Adrenal gland (tissue), 12 donors: ENCODE measurements around the gene METTL15. TPM values are rescaled to one million over a fixed set of nuclear protein-coding genes. Genes with fewer than 3 reads are reported as not detected.
"Not testable (repeated sequence)": the region's sequence is repeated elsewhere in the genome, so short reads cannot be mapped to it uniquely, and the experiment has no call there.

Experiments used
- DNase-seq, 7 donors: peaks; one replicate each; pipeline ENCODE4 v3.0.0-alpha.2; 2019 to 2020
- H3K27ac ChIP-seq, 5 donors: fragments of 200-600 bp; sonication (generic) in 4 of 5; 1 replicate in 3 of 5; 2 replicates in 2 of 5; pipeline versions ENCODE4 v1.5.1 to v1.8.0; 2016 to 2020; ENCODE audit warnings: mild to moderate bottlenecking in 1 of 5
- H3K27me3 ChIP-seq: fragments of 200-600 bp; 2 replicates; pipeline ENCODE4 v1.8.0; 2021
- H3K36me3 ChIP-seq, 2 donors: fragments of 200-600 bp; replicated peaks in 1 of 2; 1 replicate in 1 of 2; 2 replicates in 1 of 2; pipeline versions ENCODE4 v1.5.1 to v1.8.0; 2018 to 2022
- H3K4me1 ChIP-seq, 2 donors: fragments of 200-600 bp; replicated peaks in 1 of 2; 1 replicate in 1 of 2; 2 replicates in 1 of 2; pipeline versions ENCODE4 v1.5.1 to v1.8.0; 2018 to 2021
- H3K4me3 ChIP-seq, 4 donors: fragments of 200-600 bp; sonication (generic) in 3 of 4; one replicate each; pipeline ENCODE4 v1.5.1; 2016 to 2018
- H3K9me3 ChIP-seq, 3 donors: fragments of 200-600 bp; sonication (generic) in 1 of 3; replicated peaks in 1 of 3; 1 replicate in 2 of 3; 2 replicates in 1 of 3; pipeline versions ENCODE4 v1.5.1 to v1.8.0; 2016 to 2021
- CTCF ChIP-seq, 6 experiments: fragments of 450-650 bp in 4 of 6; fragments of 200-600 bp in 2 of 6; sonication (generic) in 1 of 6; IDR thresholded peaks; 1 replicate in 5 of 6; 2 replicates in 1 of 6; pipeline versions ENCODE4 v1.5.1 to v1.8.0; 2016 to 2021; ENCODE audit warnings: antibody characterized with exemption in 6 of 6, mild to moderate bottlenecking in 2 of 6, moderate library complexity in 1 of 6
- POLR2A ChIP-seq, 2 donors: fragments of 450-650 bp; IDR thresholded peaks; one replicate each; pipeline ENCODE4 v1.6.1; 2017; ENCODE audit warnings: antibody characterized with exemption in 2 of 2, mild to moderate bottlenecking in 2 of 2, moderate library complexity in 1 of 2
- WGBS, 4 donors: extraction: QIAGEN DNeasy Blood & Tissue Kit in 2 of 4; methylation state at CpG; one replicate each; pipeline versions ENCODE4 v1.1.5 to v1.1.7; 2013 to 2017; 5-methylcytosine and 5-hydroxymethylcytosine counted together
- intact Hi-C, 2 donors: fragments of 100-400 bp; cut with DNase I; formaldehyde crosslinking; loops; one replicate each; pipeline versions ENCODE4 v1.14.1 to v1.15.0; 2022 to 2023
- polyA plus RNA-seq, 3 donors: library from polyadenylated mRNA; stranded (reverse); fragments of 200-250 nt in 2 of 3; fragments of 350-450 nt in 1 of 3; fragmentation: Illumina TruSeq in 1 of 3; extraction: RNeasy Lipid Tissue Mini Kit (QIAGEN cat#74804) in 1 of 3; gene quantifications; one replicate each; pipeline ENCODE4 v1.2.3, GENCODE V29; 2013 to 2014
- total RNA-seq, 9 donors: library from RNA; depleted of rRNA in 4 of 9; stranded (reverse); fragments of >200 nt in 4 of 9; fragments of 120-200 nt in 1 of 9; fragmentation: NEBNext Ultra II Directional in 1 of 9; extraction: Animal tissue kit (Norgen Biotek cat#: 25700) in 1 of 9; gene quantifications; one replicate each; pipeline versions ENCODE4 v1.1.0 to v1.2.4, GENCODE V29; 2013 to 2023
- donor health status: healthy with polysubstance abuse.
- donor health status: Bipolar disorder and iron deficiency.
- donor health status: DM: yes; HTN: yes; CAD: no.
- donor health status: DM: no; HTN: no; CAD: no.
- donor health status: DM: no; HTN: no; CAD: no.
- donor health status: DM: yes; HTN: yes; CAD: no.

The METTL15 gene
- total and polyA plus RNA-seq, 12 donors: 7.4 to 45.5 (median 17.3) TPM

- no peak for DNase-seq
- intact Hi-C loops: no loop called here
- TF ChIP-seq CTCF (IDR thresholded peaks at IDR 0.05) (no peak), POLR2A (IDR thresholded peaks at IDR 0.05) (no peak)
- Histone ChIP-seq H3K4me1 (no peaks in the 10 kb centered on the region), H3K36me3 (no peaks in the 10 kb centered on the region), H3K4me3 (no peak overlapping the region), H3K27ac (no peak overlapping the region), H3K27me3 (no peaks in the 10 kb centered on the region), H3K9me3 (no peaks in the 10 kb centered on the region)
- WGBS, 4 donors: 95 to 98% (median 96%) methylated on average over 3 of the region's 3 CpGs
Measured at GRCh38 chr11:28077521-28077920, 30.7 kb upstream of the METTL15 start.

GRCh38 chr11:28083118-28083517 lies 25.1 kb upstream of the METTL15 start:
- no peaks in the 10 kb centered on the region for H3K4me1 ChIP-seq
- H3K4me3 ChIP-seq: no peak overlapping the region
- intact Hi-C loops: no loop called here
- H3K9me3 ChIP-seq: no peaks in the 10 kb centered on the region
- no peak for DNase-seq
- TF ChIP-seq POLR2A (IDR thresholded peaks at IDR 0.05): no peak
- no peak for TF ChIP-seq CTCF (IDR thresholded peaks at IDR 0.05)
- no peaks in the 10 kb centered on the region for H3K36me3 ChIP-seq
- WGBS, 4 donors: 94 to 100% (median 99%) methylated on average over 1 of the region's 1 CpG
- no peaks in the 10 kb centered on the region for H3K27me3 ChIP-seq
- H3K27ac ChIP-seq: no peak overlapping the region

GRCh38 chr11:28086569-28086968 lies 21.6 kb upstream of the METTL15 start:
- no peaks in the 10 kb centered on the region for H3K27me3 ChIP-seq
- TF ChIP-seq CTCF (IDR thresholded peaks at IDR 0.05) (no peak), POLR2A (IDR thresholded peaks at IDR 0.05) (no peak)
- no peak overlapping the region for H3K4me3 ChIP-seq
- no peaks in the 10 kb centered on the region for H3K4me1 ChIP-seq
- no peaks in the 10 kb centered on the region for H3K9me3 ChIP-seq
- intact Hi-C loops: no loop called here
- DNase-seq: no peak
- no peak overlapping the region for H3K27ac ChIP-seq
- WGBS, 4 donors: 86 to 97% (median 95%) methylated on average over 1 of the region's 1 CpG
- no peaks in the 10 kb centered on the region for H3K36me3 ChIP-seq

GRCh38 chr11:28087192-28087591 lies 21.0 kb upstream of the METTL15 start:
- H3K27ac ChIP-seq, H3K27me3 ChIP-seq, H3K4me3 ChIP-seq, intact Hi-C loops, DNase-seq, H3K36me3 ChIP-seq, H3K9me3 ChIP-seq, H3K4me1 ChIP-seq: not testable (repeated sequence)
- 94 to 100% (median 96%) methylated on average over 1 of the region's 1 CpG for WGBS, 4 donors

- H3K27me3 ChIP-seq, H3K4me3 ChIP-seq, H3K4me1 ChIP-seq, H3K36me3 ChIP-seq, H3K9me3 ChIP-seq, intact Hi-C loops, DNase-seq, H3K27ac ChIP-seq: not testable (repeated sequence)
- 93 to 98% (median 95%) methylated on average over 3 of the region's 3 CpGs for WGBS, 4 donors
Measured at GRCh38 chr11:28087693-28088092, 20.5 kb upstream of the METTL15 start.
